IPS-18a (cell line): Measurements from ENCODE around the gene FAM20C.

ENCODE experiments used
- H3K27ac ChIP-seq: one replicate; pipeline ENCODE4 v1.5.1; 2013; ENCODE audit warnings: low read length
- H3K27me3 ChIP-seq: one replicate; pipeline ENCODE4 v1.6.1; 2013; ENCODE audit warnings: mild to moderate bottlenecking, low read length; ENCODE audit not compliant: control insufficient read depth, insufficient read depth
- H3K36me3 ChIP-seq: one replicate; pipeline ENCODE4 v1.6.1; 2013; ENCODE audit warnings: low read depth, low read length; ENCODE audit not compliant: control insufficient read depth
- H3K4me1 ChIP-seq: one replicate; pipeline ENCODE4 v1.6.1; 2013; ENCODE audit warnings: low read depth, low read length; ENCODE audit not compliant: control insufficient read depth
- H3K4me3 ChIP-seq: one replicate; pipeline ENCODE4 v1.5.1; 2013; ENCODE audit warnings: low read length
- H3K9ac ChIP-seq: one replicate; pipeline ENCODE4 v1.6.1; 2013; ENCODE audit warnings: mild to moderate bottlenecking, low read length, moderate library complexity
- H3K9me3 ChIP-seq: one replicate; pipeline ENCODE4 v1.6.1; 2013; ENCODE audit warnings: low read depth, low read length; ENCODE audit not compliant: control insufficient read depth

FAM20C gene

GRCh38 chr7:271266-272107 lies 79.1 kb downstream of the FAM20C start:
- H3K27me3 ChIP-seq: no peaks in the 10 kb centered on the region
- peaks cover 10% of the 10 kb centered on the region for H3K9me3 ChIP-seq
- H3K36me3 ChIP-seq: no peaks in the 10 kb centered on the region
- no peak overlapping the region for H3K27ac ChIP-seq
- H3K4me1 ChIP-seq: no peaks in the 10 kb centered on the region
- no peak overlapping the region for H3K9ac ChIP-seq
- H3K4me3 ChIP-seq: no peak overlapping the region

- no peak overlapping the region for H3K9ac ChIP-seq
- H3K36me3 ChIP-seq: no peaks in the 10 kb centered on the region
Observed at GRCh38 chr7:272108-272615, 79.8 kb downstream of the FAM20C start.

GRCh38 chr7:272631-273030 lies 80.3 kb downstream of the FAM20C start:
- no peak overlapping the region for H3K4me3 ChIP-seq
- peaks cover 10% of the 10 kb centered on the region for H3K9me3 ChIP-seq
- H3K9ac ChIP-seq: no peak overlapping the region
- no peaks in the 10 kb centered on the region for H3K4me1 ChIP-seq
- H3K36me3 ChIP-seq: no peaks in the 10 kb centered on the region
- H3K27ac ChIP-seq: no peak overlapping the region
- no peaks in the 10 kb centered on the region for H3K27me3 ChIP-seq

More at GRCh38 chr7:272108-272615, 79.8 kb downstream of the FAM20C start:
- Histone ChIP-seq H3K27me3 (no peaks in the 10 kb centered on the region), H3K9me3 (peaks cover 10% of the 10 kb centered on the region), H3K4me1 (no peaks in the 10 kb centered on the region), H3K4me3 (no peak overlapping the region), H3K27ac (no peak overlapping the region)

GRCh38 chr7:273327-273726 lies 81.0 kb downstream of the FAM20C start:
- Histone ChIP-seq H3K9ac (no peak overlapping the region), H3K36me3 (no peaks in the 10 kb centered on the region), H3K4me1 (no peaks in the 10 kb centered on the region), H3K4me3 (no peak overlapping the region), H3K27me3 (no peaks in the 10 kb centered on the region), H3K9me3 (peaks cover 10% of the 10 kb centered on the region), H3K27ac (no peak overlapping the region)

- Histone ChIP-seq H3K9ac (no peak overlapping the region), H3K4me1 (no peaks in the 10 kb centered on the region), H3K27ac (no peak overlapping the region), H3K9me3 (peaks cover 10% of the 10 kb centered on the region), H3K36me3 (no peaks in the 10 kb centered on the region), H3K27me3 (no peaks in the 10 kb centered on the region), H3K4me3 (no peak overlapping the region)
Observed at GRCh38 chr7:274266-274665, 81.9 kb downstream of the FAM20C start.

- H3K9me3 ChIP-seq: peaks cover 10% of the 10 kb centered on the region
- no peak overlapping the region for H3K27ac ChIP-seq
- no peak overlapping the region for H3K9ac ChIP-seq
- no peaks in the 10 kb centered on the region for H3K4me1 ChIP-seq
- H3K27me3 ChIP-seq: no peaks in the 10 kb centered on the region
- H3K4me3 ChIP-seq: no peak overlapping the region
- no peaks in the 10 kb centered on the region for H3K36me3 ChIP-seq
Observed at GRCh38 chr7:276230-276835, 84.0 kb downstream of the FAM20C start.

GRCh38 chr7:277228-277627 lies 84.9 kb downstream of the FAM20C start:
- Histone ChIP-seq H3K4me3 (no peak overlapping the region), H3K4me1 (no peaks in the 10 kb centered on the region), H3K27me3 (no peaks in the 10 kb centered on the region), H3K9ac (no peak overlapping the region), H3K9me3 (peaks cover 10% of the 10 kb centered on the region), H3K27ac (no peak overlapping the region), H3K36me3 (no peaks in the 10 kb centered on the region)

GRCh38 chr7:278081-278480 lies 85.7 kb downstream of the FAM20C start:
- Histone ChIP-seq H3K4me3 (no peak overlapping the region), H3K27ac (no peak overlapping the region), H3K9me3 (peaks cover 10% of the 10 kb centered on the region), H3K4me1 (no peaks in the 10 kb centered on the region), H3K27me3 (no peaks in the 10 kb centered on the region), H3K36me3 (no peaks in the 10 kb centered on the region), H3K9ac (no peak overlapping the region)

- H3K9me3 ChIP-seq: peaks cover 7% of the 10 kb centered on the region
- no peaks in the 10 kb centered on the region for H3K27me3 ChIP-seq
- no peak overlapping the region for H3K4me3 ChIP-seq
- H3K9ac ChIP-seq: no peak overlapping the region
- no peaks in the 10 kb centered on the region for H3K36me3 ChIP-seq
- no peak overlapping the region for H3K27ac ChIP-seq
- H3K4me1 ChIP-seq: no peaks in the 10 kb centered on the region
Observed at GRCh38 chr7:279821-280220, 87.5 kb downstream of the FAM20C start.

- H3K4me3 ChIP-seq: no peak overlapping the region
- peaks cover 4% of the 10 kb centered on the region for H3K9me3 ChIP-seq
- H3K9ac ChIP-seq: no peak overlapping the region
- H3K27me3 ChIP-seq: no peaks in the 10 kb centered on the region
- H3K4me1 ChIP-seq: no peaks in the 10 kb centered on the region
- no peaks in the 10 kb centered on the region for H3K36me3 ChIP-seq
- H3K27ac ChIP-seq: no peak overlapping the region
Observed at GRCh38 chr7:280461-280860, 88.1 kb downstream of the FAM20C start.

GRCh38 chr7:281637-282036 lies 89.3 kb downstream of the FAM20C start:
- Histone ChIP-seq H3K9me3 (no peaks in the 10 kb centered on the region), H3K9ac (no peak overlapping the region), H3K4me1 (no peaks in the 10 kb centered on the region), H3K27ac (no peak overlapping the region), H3K27me3 (no peaks in the 10 kb centered on the region), H3K36me3 (no peaks in the 10 kb centered on the region), H3K4me3 (no peak overlapping the region)

GRCh38 chr7:282621-283020 lies 90.2 kb downstream of the FAM20C start:
- H3K27ac ChIP-seq: no peak overlapping the region
- H3K36me3 ChIP-seq: no peaks in the 10 kb centered on the region
- H3K9me3 ChIP-seq: no peaks in the 10 kb centered on the region
- H3K9ac ChIP-seq: no peak overlapping the region
- H3K4me3 ChIP-seq: no peak overlapping the region
- H3K27me3 ChIP-seq: peaks cover 6% of the 10 kb centered on the region
- H3K4me1 ChIP-seq: no peaks in the 10 kb centered on the region
